ENCODE measurements around the gene HPSE2.

DNA sequence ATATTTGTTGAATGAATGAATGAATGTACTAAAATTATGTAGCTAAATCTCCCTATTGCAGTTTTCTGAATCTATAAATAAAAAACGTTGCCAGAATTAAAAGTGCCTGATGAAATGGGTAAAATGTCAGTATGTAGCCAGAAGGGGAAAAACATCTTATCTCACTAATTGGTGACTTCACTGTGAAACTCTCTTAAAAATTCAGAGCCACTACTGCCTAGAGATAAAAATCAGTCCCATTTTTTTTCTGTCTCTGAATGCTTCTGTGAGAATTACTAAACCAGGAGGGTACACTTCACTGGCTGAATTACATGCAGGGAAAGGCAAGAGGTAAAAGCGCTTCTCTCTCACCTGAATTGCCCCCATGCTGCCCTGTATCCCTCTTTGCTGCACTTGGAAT is 719.3 kb downstream of the HPSE2 start:
- no peak for TF ChIP-seq EZH2 (IDR thresholded peaks at IDR 0.05; ENCODE audit: low read depth)
- TF ChIP-seq, protein P1, sequence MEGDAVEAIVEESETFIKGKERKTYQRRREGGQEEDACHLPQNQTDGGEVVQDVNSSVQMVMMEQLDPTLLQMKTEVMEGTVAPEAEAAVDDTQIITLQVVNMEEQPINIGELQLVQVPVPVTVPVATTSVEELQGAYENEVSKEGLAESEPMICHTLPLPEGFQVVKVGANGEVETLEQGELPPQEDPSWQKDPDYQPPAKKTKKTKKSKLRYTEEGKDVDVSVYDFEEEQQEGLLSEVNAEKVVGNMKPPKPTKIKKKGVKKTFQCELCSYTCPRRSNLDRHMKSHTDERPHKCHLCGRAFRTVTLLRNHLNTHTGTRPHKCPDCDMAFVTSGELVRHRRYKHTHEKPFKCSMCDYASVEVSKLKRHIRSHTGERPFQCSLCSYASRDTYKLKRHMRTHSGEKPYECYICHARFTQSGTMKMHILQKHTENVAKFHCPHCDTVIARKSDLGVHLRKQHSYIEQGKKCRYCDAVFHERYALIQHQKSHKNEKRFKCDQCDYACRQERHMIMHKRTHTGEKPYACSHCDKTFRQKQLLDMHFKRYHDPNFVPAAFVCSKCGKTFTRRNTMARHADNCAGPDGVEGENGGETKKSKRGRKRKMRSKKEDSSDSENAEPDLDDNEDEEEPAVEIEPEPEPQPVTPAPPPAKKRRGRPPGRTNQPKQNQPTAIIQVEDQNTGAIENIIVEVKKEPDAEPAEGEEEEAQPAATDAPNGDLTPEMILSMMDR (conservative IDR thresholded peaks at IDR 0.05), result no peak

Data from PC-9 (cell line).